Mesenchymal stem cell (in vitro differentiated cells and primary cell): ENCODE results near the gene NMNAT2.

ENCODE experiments used
- DNase-seq: peaks from one replicate; pipeline ENCODE4 v3.0.0-alpha.2; 2013
- H2AFZ ChIP-seq: one replicate; pipeline ENCODE4 v1.6.1; 2013; ENCODE audit warnings: low read depth, mild to moderate bottlenecking, control low read depth, inconsistent platforms, low read length, moderate library complexity
- H2AK5ac ChIP-seq: 2 replicates; pipeline ENCODE4 v1.6.1; 2013; ENCODE audit warnings: low read length, moderate library complexity, mild to moderate bottlenecking, inconsistent platforms; ENCODE audit not compliant: severe bottlenecking
- H2BK120ac ChIP-seq: one replicate; pipeline ENCODE4 v1.6.1; 2013; ENCODE audit warnings: low read depth, mild to moderate bottlenecking, inconsistent platforms, low read length, moderate library complexity
- H2BK12ac ChIP-seq, 2 experiments: one replicate each; pipeline ENCODE4 v1.6.1; 2013; ENCODE audit warnings: inconsistent platforms in 2 of 2, low read length in 2 of 2, mild to moderate bottlenecking in 2 of 2, moderate library complexity in 2 of 2, control low read depth in 1 of 2
- H2BK15ac ChIP-seq: one replicate; pipeline ENCODE4 v1.6.1; 2013; ENCODE audit warnings: mild to moderate bottlenecking, low read depth, inconsistent platforms; ENCODE audit not compliant: poor library complexity, severe bottlenecking
- H2BK5ac ChIP-seq: 2 replicates; pipeline ENCODE4 v1.6.1; 2013; ENCODE audit warnings: low read depth, mild to moderate bottlenecking, low read length, control low read depth, inconsistent platforms; ENCODE audit not compliant: poor library complexity, severe bottlenecking
- H3K14ac ChIP-seq, 2 experiments: one replicate each; pipeline ENCODE4 v1.6.1; 2013; ENCODE audit warnings: inconsistent platforms in 2 of 2, low read length in 2 of 2, control low read depth in 1 of 2, mild to moderate bottlenecking in 1 of 2, moderate library complexity in 1 of 2
- H3K18ac ChIP-seq, 2 experiments: one replicate each; pipeline ENCODE4 v1.6.1; 2013; ENCODE audit warnings: inconsistent platforms in 2 of 2, low read length in 2 of 2, control low read depth in 1 of 2, low read depth in 1 of 2, mild to moderate bottlenecking in 1 of 2
- H3K23ac ChIP-seq, 2 experiments: one replicate each; pipeline ENCODE4 v1.6.1; 2013; ENCODE audit warnings: inconsistent platforms in 2 of 2, low read length in 2 of 2, mild to moderate bottlenecking in 2 of 2, moderate library complexity in 2 of 2, control low read depth in 1 of 2
- H3K27ac ChIP-seq: 2 replicates; pipeline ENCODE4 v1.5.1; 2013; ENCODE audit warnings: mild to moderate bottlenecking, moderate library complexity, low read length, control low read depth, inconsistent platforms; ENCODE audit not compliant: poor library complexity, severe bottlenecking
- H3K27me3 ChIP-seq, 2 experiments: 2 replicates each; pipeline versions ENCODE4 v1.6.1 to v1.7.0; 2013; ENCODE audit warnings: low read length in 2 of 2, mild to moderate bottlenecking in 2 of 2, moderate library complexity in 2 of 2, control low read depth in 1 of 2, inconsistent platforms in 1 of 2; ENCODE audit not compliant: control insufficient read depth in 1 of 2, insufficient read depth in 1 of 2
- H3K36me3 ChIP-seq, 2 experiments: 2 replicates each; pipeline versions ENCODE4 v1.6.1 to v1.7.0; 2013; ENCODE audit warnings: low read length in 2 of 2, control low read depth in 1 of 2, inconsistent platforms in 1 of 2, low read depth in 1 of 2, mild to moderate bottlenecking in 1 of 2; ENCODE audit not compliant: insufficient read depth in 2 of 2, control insufficient read depth in 1 of 2
- H3K4ac ChIP-seq, 2 experiments: one replicate each; pipeline ENCODE4 v1.6.1; 2013; ENCODE audit warnings: inconsistent platforms in 2 of 2, low read length in 2 of 2, mild to moderate bottlenecking in 2 of 2, moderate library complexity in 2 of 2, control low read depth in 1 of 2, low read depth in 1 of 2
- H3K4me1 ChIP-seq: 2 replicates; pipeline ENCODE4 v1.6.1; 2013; ENCODE audit warnings: low read depth, low read length, control low read depth; ENCODE audit not compliant: control insufficient read depth, insufficient read depth
- H3K4me2 ChIP-seq: 2 replicates; pipeline ENCODE4 v1.6.1; 2013; ENCODE audit warnings: low read length, mild to moderate bottlenecking, inconsistent platforms; ENCODE audit not compliant: poor library complexity, severe bottlenecking
- H3K4me3 ChIP-seq, 2 experiments: 2 replicates each; pipeline versions ENCODE4 v1.5.1 to v1.7.0; 2013; ENCODE audit warnings: low read length in 2 of 2, mild to moderate bottlenecking in 2 of 2, control low read depth in 1 of 2, low read depth in 1 of 2; ENCODE audit not compliant: insufficient read depth in 1 of 2
- H3K79me1 ChIP-seq: replicated peaks from 2 replicates; pipeline ENCODE4 v1.6.1; 2013; ENCODE audit warnings: mild to moderate bottlenecking, control low read depth, low read length, inconsistent platforms; ENCODE audit not compliant: poor library complexity, severe bottlenecking
- H3K9ac ChIP-seq: 2 replicates; pipeline ENCODE4 v1.7.0; 2013; ENCODE audit warnings: mild to moderate bottlenecking, low read length, moderate library complexity
- H3K9me3 ChIP-seq: 2 replicates; pipeline ENCODE4 v1.7.0; 2013; ENCODE audit warnings: mild to moderate bottlenecking, low read length; ENCODE audit not compliant: control insufficient read depth
- H4K8ac ChIP-seq: one replicate; pipeline ENCODE4 v1.6.1; 2013; ENCODE audit warnings: inconsistent platforms, mild to moderate bottlenecking, low read length, moderate library complexity
- H4K91ac ChIP-seq: one replicate; pipeline ENCODE4 v1.6.1; 2013; ENCODE audit warnings: mild to moderate bottlenecking, low read length, inconsistent platforms
- WGBS: methylation state at CpG from one replicate; pipeline ENCODE4 v1.1.7; 2013; ENCODE audit warnings: mixed read lengths; 5-methylcytosine and 5-hydroxymethylcytosine counted together

NMNAT2 gene

DNA sequence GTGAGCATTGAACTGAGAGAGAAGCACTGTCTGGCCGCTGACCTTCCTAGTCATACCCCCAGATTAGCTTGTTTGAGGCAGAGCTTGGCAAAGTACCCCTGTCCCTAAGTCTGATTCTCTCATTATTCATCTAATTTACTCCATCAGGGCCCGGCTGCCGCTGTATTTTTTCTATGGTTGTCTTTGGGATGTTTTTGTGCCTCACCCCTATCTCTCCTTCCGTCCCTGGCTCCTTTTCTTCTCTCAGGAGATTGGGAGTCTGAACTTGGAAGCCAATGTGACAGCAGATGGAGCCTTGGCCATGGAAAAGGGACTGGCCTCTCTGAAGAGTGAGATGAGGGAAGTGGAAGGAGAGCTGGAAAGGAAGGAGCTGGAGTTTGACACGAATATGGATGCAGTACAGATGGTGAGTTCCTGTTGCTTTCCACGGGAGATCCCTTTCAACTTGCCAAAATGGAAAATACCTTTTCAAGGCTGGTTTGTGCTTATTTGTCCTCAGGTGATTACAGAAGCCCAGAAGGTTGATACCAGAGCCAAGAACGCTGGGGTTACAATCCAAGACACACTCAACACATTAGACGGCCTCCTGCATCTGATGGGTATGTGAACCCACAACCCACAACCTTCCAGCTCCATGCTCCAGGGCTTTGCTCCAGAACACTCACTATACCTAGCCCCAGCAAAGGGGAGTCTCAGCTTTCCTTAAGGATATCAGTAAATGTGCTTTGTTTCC, 178.2 kb downstream of the NMNAT2 start:
- no peaks in the 10 kb centered on the region for H3K79me1 ChIP-seq
- peak overlapping the region in 1 of 2 experiments; percentile 22 for H3K4me3 ChIP-seq
- H3K23ac ChIP-seq = no peak overlapping the region
- no peaks in the 10 kb centered on the region for H3K9me3 ChIP-seq
- no peak for DNase-seq
- H2BK15ac ChIP-seq = peak overlapping the region; percentile 44
- no peak overlapping the region for H3K4ac ChIP-seq
- H2AK5ac ChIP-seq = no peak overlapping the region
- 89% methylated on average over 6 of the region's 8 CpGs for WGBS
- no peaks in the 10 kb centered on the region for H3K27me3 ChIP-seq
- peaks cover 2% of the 10 kb centered on the region for H3K4me1 ChIP-seq
- no peak overlapping the region for H2BK5ac ChIP-seq
- H2BK120ac ChIP-seq = no peak overlapping the region
- no peak overlapping the region for H3K27ac ChIP-seq
- H3K36me3 ChIP-seq = no peaks in the 10 kb centered on the region
- H3K14ac ChIP-seq = no peak overlapping the region
- no peak overlapping the region for H2AFZ ChIP-seq
- H4K8ac ChIP-seq = no peak overlapping the region
- no peak overlapping the region for H3K4me2 ChIP-seq
- peak overlapping the region; percentile 41 to 45 for H2BK12ac ChIP-seq
- H3K18ac ChIP-seq = no peak overlapping the region
- H4K91ac ChIP-seq = no peak overlapping the region
- peak overlapping the region; percentile 83 for H3K9ac ChIP-seq

DNA sequence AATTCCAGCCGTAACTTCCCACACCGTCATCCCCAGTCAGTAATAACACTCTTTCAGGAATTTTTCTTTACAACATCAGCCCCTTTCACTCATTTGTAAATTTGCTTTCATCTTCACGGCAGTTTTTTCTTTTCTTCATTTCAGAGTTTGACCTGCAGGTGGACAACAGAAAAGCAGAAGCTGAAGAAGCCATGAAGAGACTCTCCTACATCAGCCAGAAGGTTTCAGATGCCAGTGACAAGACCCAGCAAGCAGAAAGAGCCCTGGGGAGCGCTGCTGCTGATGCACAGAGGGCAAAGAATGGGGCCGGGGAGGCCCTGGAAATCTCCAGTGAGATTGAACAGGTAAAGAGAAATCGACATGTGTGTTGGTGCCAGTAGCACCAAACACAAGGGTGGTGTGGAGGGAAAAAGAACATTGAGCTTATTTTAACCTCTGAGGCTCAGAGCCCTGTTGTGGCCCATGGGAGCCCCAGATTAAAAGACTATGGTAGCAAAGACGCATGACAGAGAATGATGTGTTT, 178.9 kb downstream of the NMNAT2 start:
- H3K4me3 ChIP-seq = peak overlapping the region in 1 of 2 experiments; percentile 22
- no peaks in the 10 kb centered on the region for H3K79me1 ChIP-seq
- WGBS = 97% methylated on average over 7 of the region's 7 CpGs
- H3K4me2 ChIP-seq = no peak overlapping the region
- H4K8ac ChIP-seq = no peak overlapping the region
- H2BK120ac ChIP-seq = no peak overlapping the region
- H2AK5ac ChIP-seq = no peak overlapping the region
- peak overlapping the region; percentile 25 for H4K91ac ChIP-seq
- peak overlapping the region; percentile 16 to 55 for H3K18ac ChIP-seq
- no peaks in the 10 kb centered on the region for H3K27me3 ChIP-seq
- H3K23ac ChIP-seq = no peak overlapping the region
- H2BK5ac ChIP-seq = no peak overlapping the region
- no peak overlapping the region for H2AFZ ChIP-seq
- no peak for DNase-seq
- peaks cover 2% of the 10 kb centered on the region for H3K4me1 ChIP-seq
- no peaks in the 10 kb centered on the region for H3K36me3 ChIP-seq
- H2BK12ac ChIP-seq = peak overlapping the region; percentile 41 to 52
- no peaks in the 10 kb centered on the region for H3K9me3 ChIP-seq
- H3K9ac ChIP-seq = peak overlapping the region; percentile 83
- no peak overlapping the region for H2BK15ac ChIP-seq
- H3K27ac ChIP-seq = no peak overlapping the region
- H3K14ac ChIP-seq = no peak overlapping the region
- peak overlapping the region in 1 of 2 experiments; percentile 50 for H3K4ac ChIP-seq

DNA sequence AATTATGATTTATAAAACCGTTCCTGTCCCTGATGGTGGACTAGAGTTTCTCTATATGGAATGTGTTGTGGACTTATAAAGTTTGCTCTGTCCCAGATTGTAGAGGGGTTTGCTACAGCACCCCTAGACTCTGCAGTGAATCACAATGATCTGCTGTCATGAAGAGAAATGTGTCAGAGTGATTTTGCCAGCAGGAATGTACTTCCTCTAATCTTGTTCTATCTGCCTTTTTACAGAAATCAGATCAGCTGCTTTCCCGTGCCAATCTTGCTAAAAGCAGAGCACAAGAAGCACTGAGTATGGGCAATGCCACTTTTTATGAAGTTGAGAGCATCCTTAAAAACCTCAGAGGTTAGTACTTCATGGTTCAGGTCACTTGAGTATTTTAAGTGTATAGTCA, 180.1 kb downstream of the NMNAT2 start:
- H3K14ac ChIP-seq = no peak overlapping the region
- no peaks in the 10 kb centered on the region for H3K79me1 ChIP-seq
- peak overlapping the region in 1 of 2 experiments; percentile 29 for H3K18ac ChIP-seq
- H2BK12ac ChIP-seq = no peak overlapping the region
- H3K4ac ChIP-seq = no peak overlapping the region
- no peak overlapping the region for H2BK120ac ChIP-seq
- no peaks in the 10 kb centered on the region for H3K36me3 ChIP-seq
- no peak overlapping the region for H3K27ac ChIP-seq
- H3K9me3 ChIP-seq = no peaks in the 10 kb centered on the region
- no peak overlapping the region for H3K4me3 ChIP-seq
- H2BK5ac ChIP-seq = no peak overlapping the region
- 46% methylated on average over 2 of the region's 2 CpGs for WGBS
- no peak overlapping the region for H3K23ac ChIP-seq
- DNase-seq = no peak
- H2BK15ac ChIP-seq = no peak overlapping the region
- no peak overlapping the region for H3K4me2 ChIP-seq
- H3K4me1 ChIP-seq = peaks cover 6% of the 10 kb centered on the region
- no peaks in the 10 kb centered on the region for H3K27me3 ChIP-seq
- no peak overlapping the region for H2AFZ ChIP-seq
- H2AK5ac ChIP-seq = no peak overlapping the region
- peak overlapping the region; percentile 48 for H3K9ac ChIP-seq
- no peak overlapping the region for H4K8ac ChIP-seq
- no peak overlapping the region for H4K91ac ChIP-seq

DNA sequence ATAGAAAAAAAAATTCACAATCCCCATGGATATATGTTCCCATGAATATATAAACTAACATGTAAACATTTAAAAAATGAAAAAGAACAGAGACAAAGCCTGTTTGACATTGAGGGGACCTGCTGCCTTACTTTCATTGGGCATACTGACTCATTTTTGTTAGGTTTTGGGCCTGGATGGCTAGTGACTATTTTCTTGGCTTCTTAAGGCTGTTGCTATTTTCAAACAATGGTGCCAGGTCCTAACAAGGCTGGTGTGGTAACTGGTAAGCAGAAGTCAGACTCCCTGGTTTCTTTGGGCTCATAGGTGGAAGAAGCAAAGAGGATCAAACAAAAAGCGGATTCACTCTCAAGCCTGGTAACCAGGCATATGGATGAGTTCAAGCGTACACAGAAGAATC, 181.1 kb downstream of the NMNAT2 start:
- Histone ChIP-seq H2AK5ac (peak overlapping the region; percentile 77), H3K27me3 (no peaks in the 10 kb centered on the region), H3K14ac (no peak overlapping the region), H4K91ac (no peak overlapping the region), H3K36me3 (no peaks in the 10 kb centered on the region), H3K23ac (no peak overlapping the region), H3K9ac (peak overlapping the region; percentile 48), H3K4me1 (peaks cover 6% of the 10 kb centered on the region), H2BK12ac (peak overlapping the region; percentile 42 to 57), H3K4me2 (no peak overlapping the region), H2BK120ac (no peak overlapping the region), H2AFZ (no peak overlapping the region), H2BK5ac (no peak overlapping the region), H3K79me1 (no peaks in the 10 kb centered on the region), H3K4me3 (no peak overlapping the region), H3K27ac (no peak overlapping the region), H2BK15ac (no peak overlapping the region), H3K4ac (no peak overlapping the region), H4K8ac (no peak overlapping the region), H3K18ac (no peak overlapping the region), H3K9me3 (no peaks in the 10 kb centered on the region)
- WGBS = 94% methylated on average over 2 of the region's 2 CpGs
- DNase-seq = no peak
